Measurements from ENCODE around the gene SBK3. TPM values are rescaled to one million over a fixed set of nuclear protein-coding genes. Genes with fewer than 3 reads are reported as not detected.
"Not testable (repeated sequence)": the region's sequence is repeated elsewhere in the genome, so short reads cannot be mapped to it uniquely, and the experiment has no call there.

Gene SBK3
- polyA plus RNA-seq, 1 donor (not counting 4 experiments of a cell fraction or from before 2014, with no cell fraction given) = not detected

DNA sequence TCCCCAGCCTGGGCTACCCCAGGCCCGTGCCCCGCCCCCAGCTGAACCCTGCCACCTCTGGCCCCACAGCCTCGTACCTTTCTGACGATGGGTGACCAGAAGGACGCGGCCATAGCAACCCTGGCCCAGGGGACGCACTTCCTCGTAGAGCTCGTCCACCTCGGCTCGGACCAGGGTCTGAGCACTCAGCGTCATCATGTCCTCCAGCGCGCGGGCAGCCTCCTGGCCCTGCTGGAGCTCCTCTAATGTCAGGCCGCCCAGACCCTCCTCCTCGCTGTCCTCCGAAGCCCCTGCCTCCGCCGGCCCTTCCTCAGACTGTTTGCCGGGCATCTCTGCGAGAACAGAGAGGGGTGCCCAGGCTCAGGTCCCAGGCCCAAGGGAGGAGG lies 9.4 kb downstream of the SBK3 start:
- dilution Hi-C loops (cut with MboI; ENCODE audit: extremely low pct_ligation_motif_present, low sequenced_read_pairs) = no loop called here
- Histone ChIP-seq H3K4me2 (ENCODE audit: control insufficient read depth, extremely low read depth, insufficient read depth, low read depth, low read length) (no peak overlapping the region), H3K27me3 (ENCODE audit: control insufficient read depth, extremely low read depth, insufficient read depth, low read length) (no peaks in the 10 kb centered on the region), H3K4me1 (ENCODE audit: control insufficient read depth, extremely low read depth, insufficient read depth, low read length) (no peaks in the 10 kb centered on the region), H3K79me2 (ENCODE audit: control insufficient read depth, insufficient read depth, low read length) (no peaks in the 10 kb centered on the region), H3K4me3 (ENCODE audit: control insufficient read depth in 2 of 3, extremely low read depth in 1 of 3, insufficient read depth in 2 of 3, low read depth in 1 of 3, low read length in 3 of 3) (no peak overlapping the region), H3K9ac (ENCODE audit: control insufficient read depth, extremely low read depth, insufficient read depth, low read length) (no peak overlapping the region), H3K36me3 (ENCODE audit: control insufficient read depth in 2 of 2, extremely low read depth in 1 of 2, insufficient read depth in 2 of 2, low read length in 2 of 2) (no peaks in the 10 kb centered on the region), H4K20me1 (ENCODE audit: control insufficient read depth, extremely low read depth, insufficient read depth, low read length) (no peaks in the 10 kb centered on the region), H3K9me3 (ENCODE audit: control insufficient read depth, low read depth, low read length) (no peaks in the 10 kb centered on the region), H3K9me1 (ENCODE audit: control insufficient read depth, extremely low read depth, insufficient read depth, low read length) (no peaks in the 10 kb centered on the region), H2AFZ (ENCODE audit: control insufficient read depth, low read length) (no peak overlapping the region), H3K27ac (ENCODE audit: control insufficient read depth, insufficient read depth, low read length) (no peak overlapping the region)
- no peak for FAIRE-seq
- DNase-seq (ENCODE audit: low read depth, low spot score) = no peak
- TF ChIP-seq, protein P1, sequence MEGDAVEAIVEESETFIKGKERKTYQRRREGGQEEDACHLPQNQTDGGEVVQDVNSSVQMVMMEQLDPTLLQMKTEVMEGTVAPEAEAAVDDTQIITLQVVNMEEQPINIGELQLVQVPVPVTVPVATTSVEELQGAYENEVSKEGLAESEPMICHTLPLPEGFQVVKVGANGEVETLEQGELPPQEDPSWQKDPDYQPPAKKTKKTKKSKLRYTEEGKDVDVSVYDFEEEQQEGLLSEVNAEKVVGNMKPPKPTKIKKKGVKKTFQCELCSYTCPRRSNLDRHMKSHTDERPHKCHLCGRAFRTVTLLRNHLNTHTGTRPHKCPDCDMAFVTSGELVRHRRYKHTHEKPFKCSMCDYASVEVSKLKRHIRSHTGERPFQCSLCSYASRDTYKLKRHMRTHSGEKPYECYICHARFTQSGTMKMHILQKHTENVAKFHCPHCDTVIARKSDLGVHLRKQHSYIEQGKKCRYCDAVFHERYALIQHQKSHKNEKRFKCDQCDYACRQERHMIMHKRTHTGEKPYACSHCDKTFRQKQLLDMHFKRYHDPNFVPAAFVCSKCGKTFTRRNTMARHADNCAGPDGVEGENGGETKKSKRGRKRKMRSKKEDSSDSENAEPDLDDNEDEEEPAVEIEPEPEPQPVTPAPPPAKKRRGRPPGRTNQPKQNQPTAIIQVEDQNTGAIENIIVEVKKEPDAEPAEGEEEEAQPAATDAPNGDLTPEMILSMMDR (optimal IDR thresholded peaks at IDR 0.05 in 1 of 3, IDR thresholded peaks at IDR 0.05 in 1 of 3, conservative IDR thresholded peaks at IDR 0.05 in 1 of 3; ENCODE audit: extremely low read depth in 1 of 3, insufficient read depth in 2 of 3, low read length in 3 of 3) = no peak
- TF ChIP-seq EZH2 (IDR thresholded peaks at IDR 0.05; ENCODE audit: low read length) = no peak

DNA sequence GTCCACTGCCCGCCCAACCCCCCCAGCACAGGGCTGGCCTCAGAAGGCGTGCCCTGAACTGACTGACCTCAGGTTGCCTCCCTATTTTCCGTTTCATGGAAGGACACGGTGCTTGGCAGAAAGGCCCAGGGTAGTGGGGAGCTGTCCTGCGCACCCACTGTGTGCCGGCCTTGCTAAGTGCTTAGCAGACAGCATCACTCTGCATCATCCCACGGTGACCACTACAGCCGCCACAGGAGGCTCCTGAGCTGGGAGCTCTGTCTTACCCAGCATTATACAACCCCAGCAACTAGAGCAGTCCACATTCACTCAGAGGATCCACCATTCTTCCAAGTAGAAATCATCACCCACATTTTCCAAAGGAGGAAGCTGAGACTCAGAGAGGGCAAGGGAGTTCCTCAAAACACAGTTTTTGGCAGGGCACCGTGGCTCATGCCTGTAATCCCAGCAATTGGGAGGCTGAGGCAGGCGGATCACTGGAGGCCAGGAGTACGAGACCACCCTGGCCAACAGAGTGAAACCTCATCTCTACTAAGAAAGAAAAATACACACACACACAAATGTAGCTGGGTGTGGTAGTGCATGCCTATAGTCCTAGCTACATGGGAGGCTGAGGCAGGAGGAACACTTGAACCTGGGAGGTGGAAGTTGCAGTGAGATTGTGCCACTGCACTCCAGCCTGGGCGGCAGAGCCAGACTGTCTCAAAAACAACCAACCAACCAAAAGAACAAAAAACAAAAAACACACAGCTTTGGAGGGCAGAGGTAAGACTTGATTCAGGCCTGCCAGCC lies 10.0 kb downstream of the SBK3 start:
- DNase-seq (ENCODE audit: low read depth, low spot score) = no peak
- Histone ChIP-seq H3K4me3 (ENCODE audit: control insufficient read depth in 2 of 3, extremely low read depth in 1 of 3, insufficient read depth in 2 of 3, low read depth in 1 of 3, low read length in 3 of 3) (no peak overlapping the region), H3K4me1 (ENCODE audit: control insufficient read depth, extremely low read depth, insufficient read depth, low read length) (no peaks in the 10 kb centered on the region), H3K4me2 (ENCODE audit: control insufficient read depth, extremely low read depth, insufficient read depth, low read depth, low read length) (no peak overlapping the region), H3K9ac (ENCODE audit: control insufficient read depth, extremely low read depth, insufficient read depth, low read length) (no peak overlapping the region), H3K36me3 (ENCODE audit: control insufficient read depth in 2 of 2, extremely low read depth in 1 of 2, insufficient read depth in 2 of 2, low read length in 2 of 2) (no peaks in the 10 kb centered on the region), H2AFZ (ENCODE audit: control insufficient read depth, low read length) (no peak overlapping the region), H4K20me1 (ENCODE audit: control insufficient read depth, extremely low read depth, insufficient read depth, low read length) (no peaks in the 10 kb centered on the region), H3K9me1 (ENCODE audit: control insufficient read depth, extremely low read depth, insufficient read depth, low read length) (no peaks in the 10 kb centered on the region), H3K79me2 (ENCODE audit: control insufficient read depth, insufficient read depth, low read length) (no peaks in the 10 kb centered on the region), H3K9me3 (ENCODE audit: control insufficient read depth, low read depth, low read length) (no peaks in the 10 kb centered on the region), H3K27ac (ENCODE audit: control insufficient read depth, insufficient read depth, low read length) (no peak overlapping the region), H3K27me3 (ENCODE audit: control insufficient read depth, extremely low read depth, insufficient read depth, low read length) (no peaks in the 10 kb centered on the region)
- FAIRE-seq = no peak
- no peak for TF ChIP-seq EZH2 (IDR thresholded peaks at IDR 0.05; ENCODE audit: low read length)
- TF ChIP-seq, protein P1 (optimal IDR thresholded peaks at IDR 0.05 in 1 of 3, IDR thresholded peaks at IDR 0.05 in 1 of 3, conservative IDR thresholded peaks at IDR 0.05 in 1 of 3; ENCODE audit: extremely low read depth in 1 of 3, insufficient read depth in 2 of 3, low read length in 3 of 3) = no peak
- dilution Hi-C loops (cut with MboI; ENCODE audit: extremely low pct_ligation_motif_present, low sequenced_read_pairs) = no loop called here

DNA sequence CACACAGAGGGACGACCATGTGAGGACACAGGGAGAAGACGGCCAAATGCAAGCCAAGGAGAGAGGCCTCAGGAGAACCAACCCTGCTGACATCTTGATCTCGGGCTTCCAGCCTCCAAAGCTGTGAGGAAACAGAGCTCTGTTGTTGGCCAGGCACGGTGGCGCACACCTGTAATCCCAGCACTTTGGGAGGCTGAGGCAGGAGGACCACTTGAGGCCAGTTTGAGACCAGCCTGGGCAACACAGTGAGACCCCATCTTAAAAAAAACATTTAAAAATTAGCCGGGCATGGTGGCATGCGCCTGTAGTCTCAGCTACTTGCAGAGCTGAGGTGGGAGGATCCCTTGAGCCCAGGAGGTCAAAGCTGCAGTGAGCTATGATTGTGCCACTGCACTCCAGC lies 11.1 kb downstream of the SBK3 start:
- H3K36me3 ChIP-seq (ENCODE audit: control insufficient read depth in 2 of 2, extremely low read depth in 1 of 2, insufficient read depth in 2 of 2, low read length in 2 of 2); H3K4me3 ChIP-seq (ENCODE audit: control insufficient read depth in 2 of 3, extremely low read depth in 1 of 3, insufficient read depth in 2 of 3, low read depth in 1 of 3, low read length in 3 of 3); H3K9me3 ChIP-seq (ENCODE audit: control insufficient read depth, low read depth, low read length); H3K27me3 ChIP-seq (ENCODE audit: control insufficient read depth, extremely low read depth, insufficient read depth, low read length); H2AFZ ChIP-seq (ENCODE audit: control insufficient read depth, low read length); H3K9me1 ChIP-seq (ENCODE audit: control insufficient read depth, extremely low read depth, insufficient read depth, low read length); H4K20me1 ChIP-seq (ENCODE audit: control insufficient read depth, extremely low read depth, insufficient read depth, low read length); DNase-seq (ENCODE audit: low read depth, low spot score); H3K4me2 ChIP-seq (ENCODE audit: control insufficient read depth, extremely low read depth, insufficient read depth, low read depth, low read length); H3K4me1 ChIP-seq (ENCODE audit: control insufficient read depth, extremely low read depth, insufficient read depth, low read length); H3K9ac ChIP-seq (ENCODE audit: control insufficient read depth, extremely low read depth, insufficient read depth, low read length); FAIRE-seq; dilution Hi-C loops (cut with MboI; ENCODE audit: extremely low pct_ligation_motif_present, low sequenced_read_pairs); H3K79me2 ChIP-seq (ENCODE audit: control insufficient read depth, insufficient read depth, low read length); H3K27ac ChIP-seq (ENCODE audit: control insufficient read depth, insufficient read depth, low read length): not testable (repeated sequence)

Data from keratinocyte (primary cell).